H9 (cell line): ENCODE data around the gene PARD3. TPM values are rescaled to one million over a fixed set of nuclear protein-coding genes. Genes with fewer than 3 reads are reported as not detected.

Source experiments
- DNase-seq: peaks from one replicate; pipeline ENCODE4 v3.0.0-alpha.2; 2017
- H2AFZ ChIP-seq: one replicate; pipeline ENCODE4 v1.6.1; 2013; ENCODE audit warnings: mild to moderate bottlenecking, low read length, control low read depth, moderate library complexity
- H2AK5ac ChIP-seq: 2 replicates; pipeline ENCODE4 v1.6.1; 2013; ENCODE audit warnings: low read length, control low read depth, mixed read lengths; ENCODE audit not compliant: insufficient read length
- H2BK120ac ChIP-seq: one replicate; pipeline ENCODE4 v1.6.1; 2013; ENCODE audit warnings: low read depth, mild to moderate bottlenecking, low read length, control low read depth, inconsistent platforms; ENCODE audit not compliant: poor library complexity, severe bottlenecking
- H2BK12ac ChIP-seq: 2 replicates; pipeline ENCODE4 v1.6.1; 2013; ENCODE audit warnings: low read length, control low read depth, mixed read lengths, low read depth; ENCODE audit not compliant: insufficient read length
- H2BK15ac ChIP-seq: 2 replicates; pipeline ENCODE4 v1.6.1; 2013; ENCODE audit warnings: low read depth, low read length, control low read depth
- H2BK20ac ChIP-seq: one replicate; pipeline ENCODE4 v1.6.1; 2013; ENCODE audit warnings: low read depth, mild to moderate bottlenecking, low read length, control low read depth, inconsistent platforms; ENCODE audit not compliant: poor library complexity, severe bottlenecking
- H2BK5ac ChIP-seq: 2 replicates; pipeline ENCODE4 v1.6.1; 2013; ENCODE audit warnings: low read length, control low read depth, mixed read lengths; ENCODE audit not compliant: insufficient read length
- H3K14ac ChIP-seq: 2 replicates; pipeline ENCODE4 v1.6.1; 2013; ENCODE audit warnings: low read length, control low read depth; ENCODE audit not compliant: insufficient read depth
- H3K18ac ChIP-seq: 2 replicates; pipeline ENCODE4 v1.6.1; 2013; ENCODE audit warnings: low read depth, mild to moderate bottlenecking, mixed read lengths, low read length, control low read depth; ENCODE audit not compliant: insufficient read length
- H3K23ac ChIP-seq: 2 replicates; pipeline ENCODE4 v1.6.1; 2013; ENCODE audit warnings: low read length, control low read depth, mixed read lengths, low read depth; ENCODE audit not compliant: insufficient read length
- H3K23me2 ChIP-seq: 2 replicates; pipeline ENCODE4 v1.6.1; 2013; ENCODE audit warnings: low read depth, mild to moderate bottlenecking, mixed read lengths, low read length, control low read depth; ENCODE audit not compliant: insufficient read length, poor library complexity, severe bottlenecking
- H3K27ac ChIP-seq: 2 replicates; pipeline ENCODE4 v1.5.1; 2013; ENCODE audit warnings: low read length, control low read depth, mixed read lengths, low read depth; ENCODE audit not compliant: insufficient read length
- H3K27me3 ChIP-seq: 2 replicates; pipeline ENCODE4 v1.6.1; 2013; ENCODE audit warnings: low read length, control low read depth, inconsistent platforms; ENCODE audit not compliant: insufficient read depth
- H3K4ac ChIP-seq: 2 replicates; pipeline ENCODE4 v1.6.1; 2013; ENCODE audit warnings: low read depth, mild to moderate bottlenecking, control low read depth, inconsistent platforms, low read length, moderate library complexity
- H3K4me1 ChIP-seq: 2 replicates; pipeline ENCODE4 v1.6.1; 2013; ENCODE audit warnings: low read length, control low read depth, inconsistent platforms; ENCODE audit not compliant: insufficient read depth
- H3K4me2 ChIP-seq: 2 replicates; pipeline ENCODE4 v1.6.1; 2013; ENCODE audit warnings: low read length, control low read depth, mixed read lengths; ENCODE audit not compliant: insufficient read length, insufficient read depth
- H3K56ac ChIP-seq: 2 replicates; pipeline ENCODE4 v1.6.1; 2013; ENCODE audit warnings: low read depth, mild to moderate bottlenecking, mixed read lengths, low read length, control low read depth; ENCODE audit not compliant: insufficient read length
- H3K79me1 ChIP-seq: 2 replicates; pipeline ENCODE4 v1.6.1; 2013; ENCODE audit warnings: low read depth, mild to moderate bottlenecking, moderate library complexity, low read length, control low read depth, inconsistent platforms; ENCODE audit not compliant: insufficient read depth, poor library complexity, severe bottlenecking
- H3K79me2 ChIP-seq: 2 replicates; pipeline ENCODE4 v1.6.1; 2013; ENCODE audit warnings: low read length, control low read depth, inconsistent platforms; ENCODE audit not compliant: insufficient read depth
- H3K9ac ChIP-seq: 2 replicates; pipeline ENCODE4 v1.6.1; 2013; ENCODE audit warnings: low read length, control low read depth, mixed read lengths; ENCODE audit not compliant: insufficient read length; ENCODE audit errors: extremely low read depth
- H3K9me3 ChIP-seq: one replicate; pipeline ENCODE4 v1.6.1; 2013; ENCODE audit warnings: low read depth, low read length, inconsistent platforms; ENCODE audit not compliant: control insufficient read depth
- H3T11ph ChIP-seq: one replicate; pipeline ENCODE4 v1.6.1; 2013; ENCODE audit warnings: mild to moderate bottlenecking, low read length, control low read depth, inconsistent platforms
- H4K20me1 ChIP-seq: one replicate; pipeline ENCODE4 v1.6.1; 2013; ENCODE audit not compliant: control insufficient read depth, insufficient read length, insufficient read depth
- H4K5ac ChIP-seq: 2 replicates; pipeline ENCODE4 v1.6.1; 2013; ENCODE audit warnings: low read depth, mild to moderate bottlenecking, mixed read lengths, low read length, control low read depth; ENCODE audit not compliant: insufficient read length
- H4K8ac ChIP-seq: replicated peaks from 2 replicates; pipeline ENCODE4 v1.6.1; 2013; ENCODE audit warnings: low read length, control low read depth, mixed read lengths, low read depth; ENCODE audit not compliant: insufficient read length
- H4K91ac ChIP-seq: 2 replicates; pipeline ENCODE4 v1.6.1; 2013; ENCODE audit warnings: low read depth, mild to moderate bottlenecking, moderate library complexity, mixed read lengths, low read length, control low read depth; ENCODE audit not compliant: insufficient read length
- H3K27ac Mint-ChIP-seq, 3 experiments: 2 replicates in 2 of 3; 3 replicates in 1 of 3; pipeline ENCODE4 v1.8.0; 2020 to 2021; ENCODE audit warnings: mixed read lengths in 3 of 3, mild to moderate bottlenecking in 1 of 3, moderate library complexity in 1 of 3
- H3K27me3 Mint-ChIP-seq: 2 replicates; pipeline ENCODE4 v1.8.0; 2021; ENCODE audit warnings: low read depth, mild to moderate bottlenecking, moderate library complexity, mixed read lengths
- H3K36me3 Mint-ChIP-seq, 3 experiments: 2 replicates in 2 of 3; 3 replicates in 1 of 3; pipeline ENCODE4 v1.8.0; 2020 to 2021; ENCODE audit warnings: low read depth in 3 of 3, mixed read lengths in 3 of 3; ENCODE audit not compliant: insufficient read depth in 1 of 3
- H3K4me1 Mint-ChIP-seq, 2 experiments: 2 replicates each; pipeline ENCODE4 v1.8.0; 2020; ENCODE audit warnings: mixed read lengths in 2 of 2
- H3K4me3 Mint-ChIP-seq, 2 experiments: 2 replicates in 1 of 2; 3 replicates in 1 of 2; pipeline ENCODE4 v1.8.0; 2020 to 2021; ENCODE audit warnings: mild to moderate bottlenecking in 2 of 2, mixed read lengths in 2 of 2, moderate library complexity in 1 of 2
- H3K9me3 Mint-ChIP-seq, 2 experiments: 2 replicates in 1 of 2; 3 replicates in 1 of 2; pipeline ENCODE4 v1.8.0; 2020; ENCODE audit warnings: mild to moderate bottlenecking in 2 of 2, mixed read lengths in 2 of 2, moderate library complexity in 1 of 2
- CTCF ChIP-seq: fragments of 200-600 bp; sonication (generic); conservative IDR thresholded peaks from 3 replicates; pipeline ENCODE4 v1.8.0; 2021; ENCODE audit warnings: antibody characterized with exemption, mild to moderate bottlenecking
- whole genome bisulfite sequencing: extraction: QIAGEN DNeasy Blood & Tissue Kit; methylation state at CpG from one replicate; pipeline ENCODE4 v1.1.7; 2013; ENCODE audit warnings: missing lambda C conversion rate, low lambda C conversion rate, mixed read lengths; ENCODE audit not compliant: insufficient read length; ENCODE audit errors: extremely low coverage; 5-methylcytosine and 5-hydroxymethylcytosine counted together
- total RNA-seq: library from RNA; stranded (reverse); gene quantifications from 2 replicates; pipeline ENCODE4 v1.2.1, GENCODE V29; 2021

The PARD3 gene
- total RNA-seq, 1 experiment from 2014 or later = 44.7 TPM

GRCh38 chr10:34148305-34148657 lies 666.8 kb downstream of the PARD3 start:
- H2BK5ac ChIP-seq = no peak overlapping the region
- no peak overlapping the region for H3K27ac ChIP-seq
- no peak overlapping the region for H3K23ac ChIP-seq
- H3K9me3 ChIP-seq = no peaks in the 10 kb centered on the region
- H3K4me1 ChIP-seq = no peaks in the 10 kb centered on the region
- H3K14ac ChIP-seq = no peak overlapping the region
- H2BK12ac ChIP-seq = no peak overlapping the region
- no peaks in the 10 kb centered on the region for H3K79me2 ChIP-seq
- no peak overlapping the region for H2BK20ac ChIP-seq
- H4K8ac ChIP-seq = no peak overlapping the region
- Mint-ChIP-seq H3K36me3 (no peaks in the 10 kb centered on the region), H3K4me3 (no peak overlapping the region), H3K9me3 (no peaks in the 10 kb centered on the region), H3K4me1 (peaks cover 2 to 3% of the 10 kb centered on the region in 2 experiments; a peak in 2 of 4 replicates), H3K27me3 (no peaks in the 10 kb centered on the region; the same call in 1 of the 2 replicates), H3K27ac (no peak overlapping the region)
- H3K4me2 ChIP-seq = no peak overlapping the region
- H3K4ac ChIP-seq = no peak overlapping the region
- H4K5ac ChIP-seq = no peak overlapping the region
- H3T11ph ChIP-seq = no peak overlapping the region
- no peaks in the 10 kb centered on the region for H3K23me2 ChIP-seq
- H2BK120ac ChIP-seq = no peak overlapping the region
- no peaks in the 10 kb centered on the region for H3K27me3 ChIP-seq
- H4K91ac ChIP-seq = no peak overlapping the region
- no peak for TF ChIP-seq CTCF
- no peaks in the 10 kb centered on the region for H4K20me1 ChIP-seq
- no peak overlapping the region for H2AK5ac ChIP-seq
- no peak overlapping the region for H3K56ac ChIP-seq
- H2BK15ac ChIP-seq = no peak overlapping the region
- H3K79me1 ChIP-seq = no peaks in the 10 kb centered on the region
- no peak overlapping the region for H3K9ac ChIP-seq
- no CpG with 5 or more reads among the region's 3 CpGs for WGBS
- H2AFZ ChIP-seq = no peak overlapping the region
- no peak for DNase-seq
- H3K18ac ChIP-seq = no peak overlapping the region
